ENCODE results near the gene MAN2C1. TPM values are rescaled to one million over a fixed set of nuclear protein-coding genes. Genes with fewer than 3 reads are reported as not detected.
A peak's percentile ranks its signal among the peaks of the same experiment; 100 is the strongest.
"Not testable (repeated sequence)": the region's sequence is repeated elsewhere in the genome, so short reads cannot be mapped to it uniquely, and the experiment has no call there.

MAN2C1 gene
- total RNA-seq, 1 experiment from 2014 or later, result 61.9 TPM

GRCh38 chr15:75328493-75329314, 39.7 kb downstream of the MAN2C1 start:
- in situ Hi-C loops (cut with HindIII; ENCODE audit: low pct_unique_long_range_greater_than_20kb, low sequenced_read_pairs), result no loop called here
- DNase-seq (ENCODE audit: low read depth, low spot score), result no peak

- in situ Hi-C loops (cut with HindIII; ENCODE audit: low pct_unique_long_range_greater_than_20kb, low sequenced_read_pairs), result no loop called here
- DNase-seq (ENCODE audit: low read depth, low spot score), result no peak
These were observed 40.9 kb downstream of the MAN2C1 start for GRCh38 chr15:75327491-75327890.

GRCh38 chr15:75327005-75327404, 41.4 kb downstream of the MAN2C1 start:
- in situ Hi-C loops (cut with HindIII; ENCODE audit: low pct_unique_long_range_greater_than_20kb, low sequenced_read_pairs), result no loop called here

GRCh38 chr15:75325922-75326321, 42.5 kb downstream of the MAN2C1 start:
- in situ Hi-C loops (cut with HindIII; ENCODE audit: low pct_unique_long_range_greater_than_20kb, low sequenced_read_pairs), result no loop called here

More at GRCh38 chr15:75327005-75327404, 41.4 kb downstream of the MAN2C1 start:
- DNase-seq (ENCODE audit: low read depth, low spot score), result no peak

DNA sequence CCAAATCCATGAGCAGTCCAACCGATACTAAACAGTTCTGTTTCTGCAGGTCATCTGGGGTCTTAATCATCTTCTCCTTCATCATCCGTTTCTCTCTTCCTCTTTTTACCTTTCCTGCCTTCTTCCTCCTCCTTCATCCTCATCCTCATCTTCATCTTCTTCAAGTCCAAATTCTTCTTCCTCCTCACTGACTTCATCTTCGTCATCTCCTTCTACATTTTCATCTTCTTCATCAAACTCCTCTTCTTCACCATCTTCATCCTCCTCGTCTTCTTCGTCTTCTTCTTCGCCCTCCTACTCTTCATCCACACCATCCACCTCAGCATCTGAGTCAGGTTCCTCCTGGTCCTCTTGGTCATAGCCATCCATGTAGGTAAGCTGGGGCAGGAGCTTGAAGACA, 46.7 kb downstream of the MAN2C1 start:
- no peak for DNase-seq (ENCODE audit: low read depth, low spot score)
- in situ Hi-C loops (cut with HindIII; ENCODE audit: low pct_unique_long_range_greater_than_20kb, low sequenced_read_pairs), result no loop called here

More at GRCh38 chr15:75325922-75326321, 42.5 kb downstream of the MAN2C1 start:
- DNase-seq (ENCODE audit: low read depth, low spot score), result no peak

GRCh38 chr15:75319231-75319897, 49.0 kb downstream of the MAN2C1 start:
- DNase-seq (ENCODE audit: low read depth, low spot score); in situ Hi-C loops (cut with HindIII; ENCODE audit: low pct_unique_long_range_greater_than_20kb, low sequenced_read_pairs): not testable (repeated sequence)

GRCh38 chr15:75314552-75315290, 53.7 kb downstream of the MAN2C1 start:
- no peak for DNase-seq (ENCODE audit: low read depth, low spot score)
- in situ Hi-C loops (cut with HindIII; ENCODE audit: low pct_unique_long_range_greater_than_20kb, low sequenced_read_pairs), result no loop called here

GRCh38 chr15:75313116-75313845, 55.1 kb downstream of the MAN2C1 start:
- in situ Hi-C loops (cut with HindIII; ENCODE audit: low pct_unique_long_range_greater_than_20kb, low sequenced_read_pairs), result no loop called here
- no peak for DNase-seq (ENCODE audit: low read depth, low spot score)

- DNase-seq (ENCODE audit: low read depth, low spot score); in situ Hi-C loops (cut with HindIII; ENCODE audit: low pct_unique_long_range_greater_than_20kb, low sequenced_read_pairs): not testable (repeated sequence)
These were observed 55.9 kb downstream of the MAN2C1 start for GRCh38 chr15:75312548-75312947.

GRCh38 chr15:75309711-75310110, 58.7 kb downstream of the MAN2C1 start:
- in situ Hi-C loops (cut with HindIII; ENCODE audit: low pct_unique_long_range_greater_than_20kb, low sequenced_read_pairs), result no loop called here
- no peak for DNase-seq (ENCODE audit: low read depth, low spot score)

GRCh38 chr15:75307778-75308390, 60.5 kb downstream of the MAN2C1 start:
- in situ Hi-C loops (cut with HindIII; ENCODE audit: low pct_unique_long_range_greater_than_20kb, low sequenced_read_pairs), result no loop called here
- peak; percentile 67 for DNase-seq (ENCODE audit: low read depth, low spot score)

- in situ Hi-C loops (cut with HindIII; ENCODE audit: low pct_unique_long_range_greater_than_20kb, low sequenced_read_pairs), result no loop called here
- DNase-seq (ENCODE audit: low read depth, low spot score), result no peak
These were observed 62.2 kb downstream of the MAN2C1 start for GRCh38 chr15:75306188-75306587.

Other genes starting within 250 kb of the MAN2C1 start
- gene C15orf39, start 166.7 kb downstream of the MAN2C1 start, total RNA-seq (2014; rRNA removed; shearing (Covaris generic)), result 10.1 and 12.6 TPM in 2 replicates
- gene GOLGA6C, start 110.3 kb downstream of the MAN2C1 start, total RNA-seq (2014; rRNA removed; shearing (Covaris generic)), result not detected in 2 replicates
- not detected in 2 replicates for gene GOLGA6D, start 85.8 kb downstream of the MAN2C1 start, total RNA-seq (2014; rRNA removed; shearing (Covaris generic))
- 115 and 149 TPM in 2 replicates for gene COMMD4, start 32.5 kb downstream of the MAN2C1 start, total RNA-seq (2014; rRNA removed; shearing (Covaris generic))
- 0.29 and 0.40 TPM in 2 replicates for gene NEIL1, start 21.6 kb downstream of the MAN2C1 start, total RNA-seq (2014; rRNA removed; shearing (Covaris generic))
- gene SIN3A, start 83.1 kb upstream of the MAN2C1 start, total RNA-seq (2014; rRNA removed; shearing (Covaris generic)), result 18.9 and 20.6 TPM in 2 replicates
- gene PTPN9, start 210.7 kb upstream of the MAN2C1 start, total RNA-seq (2014; rRNA removed; shearing (Covaris generic)), result 20.0 and 21.0 TPM in 2 replicates

Measured in SK-MEL-5 (cell line).